GM12878 (cell line): ENCODE data around the gene TPSB2. TPM values are rescaled to one million over a fixed set of nuclear protein-coding genes. Genes with fewer than 3 reads are reported as not detected.

ENCODE experiments used
- ATAC-seq: fragments of 200-7000 bp; cut with Tn5 transposase; 3 replicates; pipeline ENCODE4 v1.9.1; 2020; ENCODE audit warnings: mild to moderate bottlenecking, moderate library complexity
- BruUV-seq: library from RNA; stranded (reverse); fragments of 400-500 nt; replicated peaks from 2 replicates; lab custom pipeline; 2021; lab: Mats Ljungman, UMichigan
- CTCF ChIA-PET: fragments of 300-600 bp; sonication (Branson Sonifier 250); formaldehyde crosslinking; extraction: SDS; loops from one replicate; lab custom pipeline; 2021; ENCODE audit warnings: inconsistent platforms; lab: Yijun Ruan, JAX
- POLR2A ChIA-PET: fragments of 350-600 bp; formaldehyde crosslinking; extraction: SDS; loops from one replicate; lab custom pipeline; 2021; ENCODE audit warnings: inconsistent platforms; lab: Charles Lee
- RAD21 ChIA-PET: fragments of 300-600 bp; sonication (Branson Sonifier 250); formaldehyde crosslinking; loops from one replicate; lab custom pipeline; 2023; ENCODE audit warnings: antibody characterized with exemption; ENCODE audit not compliant: unreplicated experiment; lab: Charles Lee
- SMC1A ChIA-PET: fragments of 300-600 bp; sonication (Branson Sonifier 250); formaldehyde crosslinking; loops from one replicate; lab custom pipeline; 2023; ENCODE audit not compliant: unreplicated experiment, uncharacterized antibody; lab: Charles Lee
- DNase-seq: peaks from one replicate; pipeline ENCODE4 v3.0.0-alpha.2; 2011; ENCODE audit warnings: low read depth, low spot score
- FAIRE-seq: peaks from 3 replicates; lab custom pipeline; 2011; peaks lifted over from hg19 to GRCh38; lab: Jason Lieb, UNC
- H2AFZ ChIP-seq: 2 replicates; pipeline ENCODE4 v1.6.0; 2011; ENCODE audit warnings: low read depth, low read length, control low read depth; ENCODE audit not compliant: control insufficient read depth
- H3K27ac ChIP-seq: 2 replicates; pipeline ENCODE4 v1.5.1; 2011; ENCODE audit warnings: control low read depth; ENCODE audit not compliant: control insufficient read depth, insufficient read depth
- H3K27me3 ChIP-seq, 2 experiments: replicated peaks in 1 of 2; 2 replicates each; pipeline versions ENCODE4 v1.6.0 to v1.6.1; 2011; ENCODE audit warnings: low read length in 1 of 2; ENCODE audit not compliant: control insufficient read depth in 2 of 2, insufficient read depth in 2 of 2
- H3K36me3 ChIP-seq, 2 experiments: 2 replicates each; pipeline ENCODE4 v1.5.1; 2011; ENCODE audit warnings: low read length in 1 of 2; ENCODE audit not compliant: control insufficient read depth in 2 of 2, insufficient read depth in 2 of 2
- H3K4me1 ChIP-seq: 2 replicates; pipeline ENCODE4 v1.6.1; 2011; ENCODE audit warnings: mild to moderate bottlenecking, low read length, moderate library complexity, mixed read lengths; ENCODE audit not compliant: control insufficient read depth, insufficient read depth
- H3K4me2 ChIP-seq: 2 replicates; pipeline ENCODE4 v1.6.0; 2011; ENCODE audit warnings: control low read depth; ENCODE audit not compliant: control insufficient read depth, insufficient read depth
- H3K4me3 ChIP-seq: fragments of 200-600 bp; sonication (generic); 2 replicates; pipeline ENCODE4 v1.5.1; 2016
- H3K79me2 ChIP-seq: 2 replicates; pipeline ENCODE4 v1.6.0; 2011; ENCODE audit warnings: low read length; ENCODE audit not compliant: control insufficient read depth, insufficient read depth
- H3K9ac ChIP-seq: 2 replicates; pipeline ENCODE4 v1.8.0; 2011; ENCODE audit warnings: low read length, control low read depth, mixed read lengths; ENCODE audit not compliant: control insufficient read depth, insufficient read depth
- H3K9me3 ChIP-seq: replicated peaks from 3 replicates; pipeline ENCODE4 v1.5.1; 2011; ENCODE audit warnings: mild to moderate bottlenecking, low read length; ENCODE audit not compliant: control insufficient read depth, insufficient read depth
- H4K20me1 ChIP-seq: 2 replicates; pipeline ENCODE4 v1.6.0; 2011; ENCODE audit not compliant: control insufficient read depth, insufficient read depth
- CHD1 ChIP-seq: IDR thresholded peaks from 2 replicates; pipeline ENCODE4 v1.6.1; 2012; ENCODE audit warnings: low read depth, low read length, improper control_type of control experiment
- EGR1 ChIP-seq, 2 experiments: IDR thresholded peaks; 1 replicate in 1 of 2; 2 replicates in 1 of 2; pipeline ENCODE4 v1.6.1; 2011 to 2012; ENCODE audit warnings: low read depth in 2 of 2, low read length in 2 of 2, borderline replicate concordance in 1 of 2, mild to moderate bottlenecking in 1 of 2, moderate library complexity in 1 of 2
- ETV6 ChIP-seq, 2 experiments: fragments of 450-650 bp in 1 of 2; IDR thresholded peaks in 1 of 2; conservative IDR thresholded peaks in 1 of 2; 2 replicates each; pipeline ENCODE4 v1.6.1; 2014; ENCODE audit warnings: antibody characterized with exemption in 1 of 2, borderline replicate concordance in 1 of 2, low read depth in 1 of 2, mild to moderate bottlenecking in 1 of 2, moderate library complexity in 1 of 2
- IKZF1 ChIP-seq: fragments of 450-650 bp; conservative IDR thresholded peaks from 2 replicates; pipeline ENCODE4 v1.6.1; 2017; ENCODE audit warnings: antibody characterized with exemption, mild to moderate bottlenecking
- KLF5 ChIP-seq: fragments of 450-650 bp; IDR thresholded peaks from 2 replicates; pipeline ENCODE4 v1.6.1; 2014; ENCODE audit warnings: mild to moderate bottlenecking; ENCODE audit not compliant: partially characterized antibody
- LARP7 ChIP-seq: fragments of 450-650 bp; IDR thresholded peaks from 2 replicates; pipeline ENCODE4 v1.6.1; 2017; ENCODE audit warnings: mild to moderate bottlenecking
- NFXL1 ChIP-seq: fragments of 450-650 bp; IDR thresholded peaks from 2 replicates; pipeline ENCODE4 v1.6.1; 2017; ENCODE audit warnings: antibody characterized with exemption, mild to moderate bottlenecking, borderline replicate concordance
- RB1 ChIP-seq: fragments of 450-650 bp; formaldehyde crosslinking; IDR thresholded peaks from 2 replicates; pipeline ENCODE4 v1.6.1; 2017; ENCODE audit warnings: mild to moderate bottlenecking, borderline replicate concordance
- RCOR1 ChIP-seq: conservative IDR thresholded peaks from 2 replicates; pipeline ENCODE4 v1.6.1; 2012; ENCODE audit warnings: low read depth, low read length, improper control_type of control experiment
- SUPT20H ChIP-seq: IDR thresholded peaks from 2 replicates; pipeline ENCODE4 v1.6.1; 2011; ENCODE audit warnings: low read depth, mild to moderate bottlenecking, low read length, moderate library complexity, borderline replicate concordance; ENCODE audit not compliant: control insufficient read depth
- TCF3 ChIP-seq: IDR thresholded peaks from 2 replicates; pipeline ENCODE4 v1.6.1; 2012; ENCODE audit warnings: low read depth, mild to moderate bottlenecking, low read length, borderline replicate concordance; ENCODE audit not compliant: insufficient read depth
- USF1 ChIP-seq: IDR thresholded peaks from 2 replicates; pipeline ENCODE4 v1.6.1; 2011; ENCODE audit warnings: borderline replicate concordance, low read depth, mild to moderate bottlenecking, moderate library complexity, mixed read lengths, low read length; ENCODE audit not compliant: insufficient read depth; ENCODE audit errors: extremely low read length
- ZBED1 ChIP-seq: IDR thresholded peaks from 2 replicates; pipeline ENCODE4 v1.6.1; 2016; ENCODE audit warnings: borderline replicate concordance
- ZNF274 ChIP-seq: IDR thresholded peaks from one replicate; pipeline ENCODE4 v1.8.0; 2011; ENCODE audit not compliant: insufficient read length, insufficient read depth
- ZNF384 ChIP-seq: IDR thresholded peaks from 2 replicates; pipeline ENCODE4 v1.6.1; 2012; ENCODE audit warnings: low read depth, mild to moderate bottlenecking, low read length, improper control_type of control experiment, borderline replicate concordance
- whole genome bisulfite sequencing: methylation state at CpG from one replicate; pipeline ENCODE4 v1.1.6; 2016; ENCODE audit warnings: low lambda C conversion rate; ENCODE audit not compliant: insufficient replicate concordance, insufficient coverage; ENCODE audit errors: missing lambda C conversion rate; 5-methylcytosine and 5-hydroxymethylcytosine counted together
- in situ Hi-C: fragments of 300-500 bp; cut with MboI; formaldehyde crosslinking; loops from 9 replicates; pipeline ENCODE4 v1.14.3; 2018; ENCODE audit warnings: mixed read lengths
- intact Hi-C: fragments of 100-400 bp; cut with micrococcal nuclease; formaldehyde crosslinking; loops from one replicate; pipeline ENCODE4 v1.14.2; 2022; ENCODE audit not compliant: unreplicated experiment
- polyA plus RNA-seq, 11 experiments: library from polyadenylated mRNA; depleted of rRNA in 4 of 11; unstranded in 6 of 11; stranded (reverse) in 5 of 11; fragments of >200 nt; fragmentation: Nextera tagmentation in 4 of 11; fragmentation: Illumina TruSeq in 1 of 11; extraction: Ambion mirVana in 4 of 11; extraction: Trizol in 1 of 11; gene quantifications; 1 replicate in 1 of 11; 2 replicates in 10 of 11; pipeline versions ENCODE4 v1.2.1 to v1.2.3, GENCODE V29; 2011 to 2016; ENCODE audit warnings: inconsistent platforms in 2 of 11, missing spikeins in 2 of 11, low read depth in 1 of 11
- total RNA-seq, 4 experiments: library from RNA; depleted of rRNA in 3 of 4; stranded (reverse); fragments of >200 nt in 3 of 4; fragmentation: Illumina TruSeq in 1 of 4; extraction: Trizol in 1 of 4; gene quantifications; 2 replicates each; pipeline versions ENCODE4 v1.2.1 to v1.2.3, GENCODE V29; 2013 to 2021
- TF ChIP-seq, protein P1 (sequence below): IDR thresholded peaks from 2 replicates; pipeline ENCODE4 v1.6.1; 2012; ENCODE audit warnings: low read depth, low read length, improper control_type of control experiment

The TPSB2 gene
- total and polyA plus RNA-seq, 10 of the 15 experiments (the other 5 are each of a cell fraction or from before 2014, with no cell fraction given), result not detected

GRCh38 chr16:1184156-1184868, 45.7 kb downstream of the TPSB2 start:
- no TSS peak for BruUV-seq
- no peak for ATAC-seq
- Histone ChIP-seq H2AFZ (no peak overlapping the region), H3K27me3 (no peaks in the 10 kb centered on the region), H4K20me1 (no peaks in the 10 kb centered on the region), H3K9ac (no peak overlapping the region), H3K4me3 (no peak overlapping the region), H3K36me3 (no peaks in the 10 kb centered on the region), H3K9me3 (no peaks in the 10 kb centered on the region; the same call in 2 of the 3 replicates), H3K27ac (no peak overlapping the region), H3K79me2 (no peaks in the 10 kb centered on the region), H3K4me1 (no peaks in the 10 kb centered on the region), H3K4me2 (no peak overlapping the region)
- ChIA-PET SMC1A (no interaction called here), POLR2A (no interaction called here), RAD21 (no interaction called here), CTCF (no interaction called here)
- 64% methylated on average over 25 of the region's 26 CpGs for WGBS
- intact Hi-C loops, result no loop called here
- no peak for FAIRE-seq
- TF ChIP-seq ZNF274, result no peak
- no peak for TF ChIP-seq RB1
- TF ChIP-seq IKZF1, result no peak
- TF ChIP-seq KLF5, result no peak
- no peak for TF ChIP-seq CHD1
- TF ChIP-seq NFXL1, result no peak
- TF ChIP-seq RCOR1, result no peak
- no peak for TF ChIP-seq TCF3
- no peak for TF ChIP-seq ETV6 (conservative IDR thresholded peaks at IDR 0.05 in 1 of 2, IDR thresholded peaks at IDR 0.05 in 1 of 2; ENCODE audit: borderline replicate concordance in 1 of 2, low read depth in 1 of 2)
- TF ChIP-seq, protein P1, sequence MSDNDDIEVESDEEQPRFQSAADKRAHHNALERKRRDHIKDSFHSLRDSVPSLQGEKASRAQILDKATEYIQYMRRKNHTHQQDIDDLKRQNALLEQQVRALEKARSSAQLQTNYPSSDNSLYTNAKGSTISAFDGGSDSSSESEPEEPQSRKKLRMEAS, result no peak
- TF ChIP-seq LARP7, result no peak
- no peak for TF ChIP-seq SUPT20H
- no peak for TF ChIP-seq EGR1 (IDR thresholded peaks at IDR 0.05; ENCODE audit: borderline replicate concordance in 1 of 2, low read depth in 2 of 2, low read length in 2 of 2)
- no peak for TF ChIP-seq ZNF384
- TF ChIP-seq ZBED1, result no peak
- no peak for TF ChIP-seq USF1
- TF ChIP-seq, all 136 proteins: peak for 0
- no peak for DNase-seq
- in situ Hi-C loops, result no loop called here
